Suprapubic skin (tissue), 3 donors: ENCODE data around the gene TRIM25.

ENCODE experiments used
- CTCF ChIP-seq, 2 donors: fragments of 200-600 bp in 1 of 2; fragments of 450-650 bp in 1 of 2; sonication (generic) in 1 of 2; IDR thresholded peaks; one replicate each; pipeline ENCODE4 v1.5.1; 2016 to 2019; ENCODE audit warnings: antibody characterized with exemption in 2 of 2, mild to moderate bottlenecking in 1 of 2, moderate library complexity in 1 of 2
- POLR2A ChIP-seq, 2 donors: fragments of 450-650 bp; IDR thresholded peaks; one replicate each; pipeline ENCODE4 v1.6.1; 2017; ENCODE audit warnings: antibody characterized with exemption in 2 of 2, mild to moderate bottlenecking in 2 of 2, moderate library complexity in 2 of 2

GRCh38 chr17:56926270-56926669, 12.4 kb upstream of the TRIM25 start:
- no peak for TF ChIP-seq CTCF (IDR thresholded peaks at IDR 0.05)
- TF ChIP-seq POLR2A (IDR thresholded peaks at IDR 0.05): no peak
